Measurements from ENCODE around the gene UFD1. TPM values are rescaled to one million over a fixed set of nuclear protein-coding genes. Genes with fewer than 3 reads are reported as not detected.

UFD1 gene
- total RNA-seq, 2 experiments from 2014 or later, result 65.0 to 78.0 TPM

GRCh38 chr22:19488884-19489843 is 10.2 kb upstream of the UFD1 start:
- DNase-seq, result no peak
- Mint-ChIP-seq H3K36me3 (ENCODE audit: low read depth) (peaks cover 56% of the 10 kb centered on the region), H3K27me3 (no peaks in the 10 kb centered on the region), H3K4me1 (ENCODE audit: low read depth) (peaks cover 9% of the 10 kb centered on the region), H3K27ac (no peak overlapping the region), H3K4me3 (no peak overlapping the region), H3K9me3 (no peaks in the 10 kb centered on the region)
- no peak for TF ChIP-seq CTCF (IDR thresholded peaks at IDR 0.05)
- CTCF ChIA-PET, result interaction anchor here (0.9 to 1.3 kb wide), 3 partner anchors 9 to 143 kb away, joined by 3 to 4 read pairs (median 3); partner anchors contain the start of gene CDC45
- intact Hi-C loops (cut with micrococcal nuclease), result no loop called here
- no peak for ATAC-seq
- POLR2A ChIA-PET, result interaction anchor here (0.6 to 1.5 kb wide), 6 partner anchors 9 to 141 kb away, joined by 3 to 5 read pairs (median 4); partner anchors contain the start of gene CDC45

- intact Hi-C loops (cut with micrococcal nuclease), result no loop called here
- H3K36me3 Mint-ChIP-seq (ENCODE audit: low read depth), result peaks cover 58% of the 10 kb centered on the region
- POLR2A ChIA-PET, result interaction anchor here (0.8 to 1.5 kb wide), 3 partner anchors 8 to 142 kb away, joined by 3 to 4 read pairs (median 4); partner anchors contain the start of gene CDC45
- H3K9me3 Mint-ChIP-seq, result no peaks in the 10 kb centered on the region
- no peak overlapping the region for H3K4me3 Mint-ChIP-seq
- ATAC-seq (no peak), DNase-seq (no peak)
- no peak for TF ChIP-seq CTCF (IDR thresholded peaks at IDR 0.05)
- H3K27ac Mint-ChIP-seq, result no peak overlapping the region
- CTCF ChIA-PET, result no interaction called here
- no peaks in the 10 kb centered on the region for H3K27me3 Mint-ChIP-seq
- H3K4me1 Mint-ChIP-seq (ENCODE audit: low read depth), result peaks cover 9% of the 10 kb centered on the region
Measured at GRCh38 chr22:19488285-19488684, 9.3 kb upstream of the UFD1 start.

- DNase-seq, result no peak
- Mint-ChIP-seq H3K27me3 (no peaks in the 10 kb centered on the region), H3K27ac (no peak overlapping the region), H3K4me1 (ENCODE audit: low read depth) (peaks cover 9% of the 10 kb centered on the region), H3K4me3 (no peak overlapping the region), H3K9me3 (no peaks in the 10 kb centered on the region), H3K36me3 (ENCODE audit: low read depth) (peaks cover 53% of the 10 kb centered on the region)
- TF ChIP-seq CTCF (IDR thresholded peaks at IDR 0.05), result no peak
- CTCF ChIA-PET, result interaction anchor here (1.1 kb wide), 1 partner anchor 146 kb away, joined by 5 read pairs; no protein-coding TSS in a partner anchor
- intact Hi-C loops (cut with micrococcal nuclease), result no loop called here
- POLR2A ChIA-PET, result interaction anchor here (0.6 to 4.1 kb wide), 7 partner anchors 10 to 434 kb away, joined by 3 to 12 read pairs (median 3); partner anchors contain the start of gene C22orf39
- no peak for ATAC-seq
Measured at GRCh38 chr22:19483481-19484244, 4.7 kb upstream of the UFD1 start.

- ChIA-PET POLR2A (interaction anchor here (0.6 to 4.1 kb wide), 2 partner anchors 12 to 350 kb away, joined by 3 to 12 read pairs; no protein-coding TSS in a partner anchor), CTCF (no interaction called here)
- ATAC-seq (no peak), DNase-seq (no peak)
- Mint-ChIP-seq H3K4me1 (ENCODE audit: low read depth) (peaks cover 16% of the 10 kb centered on the region), H3K27ac (no peak overlapping the region), H3K36me3 (ENCODE audit: low read depth) (peaks cover 47% of the 10 kb centered on the region), H3K27me3 (no peaks in the 10 kb centered on the region), H3K9me3 (no peaks in the 10 kb centered on the region), H3K4me3 (no peak overlapping the region)
- TF ChIP-seq CTCF (IDR thresholded peaks at IDR 0.05), result no peak
- intact Hi-C loops (cut with micrococcal nuclease), result no loop called here
Measured at GRCh38 chr22:19482297-19482696, 3.3 kb upstream of the UFD1 start.

All from activated CD8-positive, alpha-beta T cell treated with anti-CD3 and anti-CD28 coated beads for 36 hours (primary cell).